ENCODE measurements around the gene CUEDC2.

The CUEDC2 gene

DNA sequence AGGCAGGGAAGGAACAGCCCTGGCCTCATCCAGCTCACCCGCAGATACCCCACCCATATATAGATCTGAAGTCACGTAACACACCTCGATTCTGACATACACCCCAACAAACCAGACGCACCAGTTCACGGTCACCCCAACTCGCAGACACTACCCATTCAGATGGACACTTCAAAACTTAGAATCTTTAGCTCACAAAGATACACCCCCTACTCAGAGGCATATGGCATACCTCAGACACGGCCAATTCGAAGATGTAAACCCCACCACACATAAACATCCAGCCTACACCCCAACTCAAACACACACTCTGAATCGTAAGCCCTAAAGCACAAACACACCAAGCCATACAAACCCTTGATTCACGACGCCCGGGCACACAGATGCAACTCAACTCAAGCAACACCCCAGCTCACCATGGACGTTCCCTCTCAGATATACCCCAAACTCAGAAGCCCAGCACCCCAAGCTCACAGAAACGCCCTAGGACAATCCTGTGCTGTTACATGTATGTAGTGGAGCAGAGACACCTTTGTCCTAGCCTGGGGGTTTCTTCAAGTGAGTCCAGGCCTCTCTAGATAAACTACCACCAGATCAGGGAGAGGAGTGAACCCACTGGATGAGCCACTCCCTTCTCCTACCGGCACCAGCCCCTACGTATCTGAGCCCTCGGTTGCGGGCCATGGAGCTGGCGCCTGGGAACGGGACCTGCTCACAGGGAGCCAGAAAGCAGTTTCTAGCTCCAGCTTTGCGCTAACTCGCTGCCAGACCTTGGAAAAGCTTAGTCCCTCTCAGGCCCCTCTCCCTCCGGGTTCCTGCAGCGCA, 22.6 kb downstream of the CUEDC2 start:
- DNase-seq (ENCODE audit: low spot score), result peak; percentile 34

DNA sequence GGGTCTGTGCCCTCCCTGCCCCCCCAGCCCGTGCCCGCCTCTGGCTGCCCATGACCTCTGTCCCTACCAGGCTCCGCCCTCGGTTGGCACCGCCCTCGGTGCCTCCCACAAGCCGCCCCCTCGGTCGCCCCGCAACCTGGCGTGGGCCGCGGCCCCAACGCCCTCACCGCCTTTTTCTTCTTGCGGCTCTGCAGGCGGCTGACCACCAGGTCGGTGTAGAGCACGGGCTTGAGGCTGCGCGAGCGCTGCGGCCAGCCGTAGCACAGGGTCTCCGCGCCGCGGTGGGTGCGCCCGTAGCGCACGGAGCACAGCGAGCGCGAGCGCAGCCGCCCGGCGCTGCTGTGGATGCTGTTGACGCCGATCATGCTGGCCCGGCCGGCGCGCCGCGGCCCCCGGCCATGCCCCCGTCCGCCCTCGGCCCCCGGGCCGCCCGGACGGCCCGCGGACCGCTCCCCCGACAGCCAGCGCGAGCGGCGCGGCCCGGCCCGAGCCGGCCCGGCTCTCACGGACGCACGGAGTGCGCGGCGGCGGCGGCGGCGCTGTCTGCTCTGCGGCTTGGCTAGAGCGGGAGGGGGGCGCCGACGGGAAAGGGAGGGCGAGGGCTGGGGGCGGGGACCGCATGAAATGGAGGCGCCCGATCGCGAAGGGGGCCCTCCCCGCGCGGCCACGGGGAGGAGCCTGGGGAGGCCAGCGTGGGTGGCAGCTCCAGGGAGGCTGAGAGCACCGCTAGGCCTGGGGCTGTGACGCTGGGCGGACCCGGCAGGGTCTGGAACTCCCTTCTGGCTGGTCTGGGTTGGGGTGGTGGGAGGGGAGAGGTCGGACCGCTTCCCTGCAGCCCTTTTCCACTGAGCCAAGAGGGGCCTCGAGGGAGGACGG, 23.4 kb downstream of the CUEDC2 start:
- peak; percentile 70 for DNase-seq (ENCODE audit: low spot score)

DNA sequence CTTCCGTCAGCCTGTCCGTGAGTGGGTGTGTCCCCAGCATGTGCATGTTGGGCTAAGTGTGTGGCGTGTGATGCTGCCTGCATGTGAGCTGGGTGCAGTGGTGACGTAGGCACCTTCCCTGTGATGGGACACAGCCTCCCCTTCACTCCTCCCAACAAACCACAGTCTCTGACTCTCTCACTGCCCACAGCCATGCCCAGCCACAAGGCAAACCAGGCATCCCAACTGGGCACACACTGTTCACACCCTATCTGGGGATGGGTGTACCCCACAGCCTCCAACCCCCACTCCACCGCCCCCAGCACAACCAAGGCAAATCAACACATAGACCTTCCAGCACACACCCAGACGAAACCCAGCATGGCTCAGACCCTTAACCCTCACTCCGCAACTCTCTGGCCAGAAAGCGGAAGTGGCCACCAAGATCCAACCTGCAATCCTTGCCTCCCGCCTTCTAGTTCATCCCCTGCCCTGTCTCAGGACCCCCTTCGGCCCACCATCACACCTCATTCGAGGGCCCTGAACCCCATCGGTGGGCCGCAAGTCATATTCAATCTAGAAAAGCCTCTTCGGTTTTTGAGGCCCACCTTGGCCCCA, 24.1 kb downstream of the CUEDC2 start:
- DNase-seq (ENCODE audit: low spot score), result no peak

DNA sequence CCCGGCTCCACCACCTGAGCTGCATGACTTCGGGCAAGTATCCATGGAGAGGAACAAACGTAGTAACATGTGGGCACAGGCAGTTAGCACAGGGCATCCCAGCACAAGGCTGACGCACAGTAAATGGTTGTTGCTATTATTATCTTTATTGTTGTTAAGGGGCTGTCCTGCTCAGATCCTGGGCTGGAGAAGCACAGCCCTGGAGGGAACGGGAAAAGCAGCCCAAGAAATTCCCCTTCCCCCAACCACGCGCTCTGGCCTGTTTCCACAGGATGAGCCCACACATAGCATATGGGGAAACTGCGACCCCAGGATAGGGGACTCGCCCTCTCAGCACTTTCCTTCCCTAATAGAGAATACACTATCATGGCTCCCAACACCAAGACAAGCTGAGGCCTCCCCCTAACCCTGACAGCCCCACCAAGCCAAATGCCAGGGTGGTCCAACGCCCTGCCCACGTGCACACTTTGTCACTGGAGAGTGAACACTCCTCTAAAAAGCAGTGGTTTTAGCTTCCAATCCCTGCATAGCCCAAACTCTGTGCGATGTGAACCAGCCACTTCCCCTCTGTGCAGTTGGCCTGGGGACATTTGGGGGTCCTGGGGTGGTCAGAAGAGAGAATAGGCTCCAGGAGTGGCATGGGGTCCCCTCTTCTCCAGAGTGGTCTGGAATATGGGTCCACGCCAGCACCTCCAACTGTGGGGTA, 24.8 kb downstream of the CUEDC2 start:
- DNase-seq (ENCODE audit: low spot score), result no peak

DNA sequence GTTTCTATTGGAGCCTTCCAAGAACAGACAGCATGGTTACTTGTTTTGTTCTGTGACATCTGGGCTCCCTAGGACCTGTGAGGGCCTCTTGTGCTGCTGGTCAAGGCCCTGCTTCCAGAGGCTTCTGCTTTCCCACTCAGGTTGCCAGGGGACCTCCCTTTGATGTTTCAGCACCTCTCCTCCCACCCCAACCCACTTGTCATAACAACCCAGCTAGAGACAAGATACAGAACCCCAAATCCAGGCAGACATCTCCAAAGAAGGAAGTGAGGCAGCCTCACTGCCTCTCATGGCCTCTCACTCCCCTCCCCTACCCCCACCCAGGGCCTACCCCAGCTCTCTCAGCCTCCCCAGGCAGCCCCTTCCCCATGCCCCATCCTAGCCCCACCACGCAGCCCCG, 25.6 kb downstream of the CUEDC2 start:
- no peak for DNase-seq (ENCODE audit: low spot score)

DNA sequence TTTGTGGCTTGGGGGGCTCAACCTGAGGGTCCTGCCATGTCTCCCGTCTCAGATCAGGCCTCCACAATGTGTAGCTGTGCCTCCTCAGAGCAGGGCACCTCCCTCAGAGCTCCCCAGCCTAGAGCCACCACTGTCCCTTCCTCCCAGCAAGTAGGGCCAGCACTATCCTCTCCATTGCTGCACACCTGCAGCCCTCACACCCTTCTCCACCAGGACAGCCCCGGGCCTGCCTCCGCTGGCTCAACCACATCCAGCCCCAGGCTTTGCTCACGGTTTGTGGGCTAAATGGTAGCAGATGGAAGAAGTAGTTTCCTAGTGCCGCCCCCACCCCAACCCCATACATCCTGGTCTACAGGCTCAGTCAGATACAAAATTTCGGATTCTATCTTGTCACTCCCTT, 26.7 kb downstream of the CUEDC2 start:
- no peak for DNase-seq (ENCODE audit: low spot score)

DNA sequence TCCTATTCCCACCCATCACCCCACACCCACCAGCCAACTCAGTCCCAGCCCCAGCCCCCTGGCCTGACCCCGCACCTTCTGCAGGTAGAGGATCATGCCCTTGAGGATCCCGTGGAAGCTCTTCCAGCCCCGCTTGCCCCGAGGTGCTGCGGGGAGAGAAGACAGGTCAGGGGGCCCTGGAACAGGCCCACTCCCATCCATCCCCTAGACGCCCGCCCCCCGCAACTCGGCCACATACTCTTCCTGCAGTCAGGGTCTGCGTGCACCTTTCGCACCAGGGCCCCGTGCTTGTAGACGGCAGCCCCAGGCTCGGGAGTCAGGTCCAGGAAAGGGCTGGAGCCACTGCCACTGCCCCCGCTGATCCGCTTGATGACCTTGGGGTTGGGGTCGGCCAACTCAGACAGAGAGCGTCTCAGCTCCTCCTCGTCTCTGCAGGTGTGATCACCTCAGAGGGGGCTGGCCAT, 27.2 kb downstream of the CUEDC2 start:
- no peak for DNase-seq (ENCODE audit: low spot score)

DNA sequence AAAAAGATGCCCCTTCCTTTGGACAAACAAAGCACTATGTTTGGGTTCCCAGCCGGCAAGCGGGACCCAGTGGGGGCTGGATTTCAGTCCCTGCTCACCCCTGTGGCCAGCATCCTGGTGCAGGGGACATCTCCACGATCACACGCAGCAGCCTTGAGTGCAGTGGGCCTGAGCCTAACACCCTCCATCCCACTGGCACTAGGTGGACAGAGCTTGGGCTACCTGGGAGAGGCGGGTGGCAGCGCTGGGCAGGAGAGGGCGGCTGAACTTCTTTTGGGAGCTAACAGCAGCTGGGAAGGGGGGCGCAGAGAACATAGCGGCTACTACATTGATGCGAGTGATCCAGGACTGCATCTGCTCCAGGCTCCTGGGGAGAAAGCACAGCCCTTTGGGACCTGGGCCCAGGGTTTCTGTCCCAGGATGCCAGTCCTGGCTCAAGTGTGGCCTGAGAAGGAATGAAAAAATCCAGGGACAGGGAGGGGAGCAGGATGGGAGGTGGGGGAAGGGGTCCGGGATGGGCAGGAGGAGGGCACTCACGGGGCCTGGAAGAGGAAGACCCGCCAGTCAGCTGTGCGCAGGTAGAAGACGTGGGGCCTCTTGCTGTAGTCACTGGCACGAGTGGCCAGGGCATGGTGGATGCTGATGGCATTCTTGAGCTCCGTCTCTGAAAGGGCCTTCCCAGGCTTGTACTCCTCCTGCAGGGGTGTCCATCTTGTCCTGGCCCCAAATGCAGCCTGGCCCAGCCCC, 27.8 kb downstream of the CUEDC2 start:
- DNase-seq (ENCODE audit: low spot score), result no peak

DNA sequence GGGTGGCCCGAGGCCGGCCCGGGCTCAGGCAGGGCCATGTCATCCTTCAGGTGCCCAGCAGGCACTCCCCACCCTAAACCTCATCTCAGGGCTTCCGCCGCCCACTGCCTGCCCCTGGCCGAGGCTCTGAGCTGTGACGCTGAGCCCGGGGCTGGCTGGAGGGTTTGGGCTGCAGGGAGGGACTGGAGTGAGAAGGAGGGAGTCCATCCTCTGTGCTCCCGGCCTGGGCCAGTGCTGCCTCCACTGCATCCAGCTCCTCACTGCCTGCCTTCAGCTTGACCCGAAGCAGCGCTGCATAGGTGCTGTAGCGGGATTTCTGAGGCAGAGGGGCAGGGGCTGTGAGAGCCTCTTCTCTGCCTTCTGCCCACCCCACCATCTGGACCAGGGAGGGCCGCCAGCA, 29.3 kb downstream of the CUEDC2 start:
- no peak for DNase-seq (ENCODE audit: low spot score)

DNA sequence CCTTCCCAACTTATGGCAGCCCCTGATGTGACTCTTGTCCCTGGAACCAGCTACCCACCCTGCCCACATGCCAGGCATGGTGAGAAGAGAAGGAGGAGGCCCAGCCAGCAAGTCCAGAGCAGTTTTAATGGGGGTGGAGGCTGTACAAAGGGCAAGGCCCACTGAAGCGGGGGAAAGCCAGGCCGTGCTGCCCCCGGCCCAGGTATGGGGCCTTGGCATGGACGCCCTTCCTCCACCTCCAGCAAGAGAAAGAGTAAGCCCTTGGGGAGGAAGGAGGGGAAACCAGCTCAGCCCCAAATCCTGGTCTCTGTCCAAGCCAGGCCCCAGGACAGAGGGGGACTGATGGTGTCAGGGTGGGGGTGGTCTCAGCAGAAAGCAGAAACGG, 29.9 kb downstream of the CUEDC2 start:
- no peak for DNase-seq (ENCODE audit: low spot score)

DNA sequence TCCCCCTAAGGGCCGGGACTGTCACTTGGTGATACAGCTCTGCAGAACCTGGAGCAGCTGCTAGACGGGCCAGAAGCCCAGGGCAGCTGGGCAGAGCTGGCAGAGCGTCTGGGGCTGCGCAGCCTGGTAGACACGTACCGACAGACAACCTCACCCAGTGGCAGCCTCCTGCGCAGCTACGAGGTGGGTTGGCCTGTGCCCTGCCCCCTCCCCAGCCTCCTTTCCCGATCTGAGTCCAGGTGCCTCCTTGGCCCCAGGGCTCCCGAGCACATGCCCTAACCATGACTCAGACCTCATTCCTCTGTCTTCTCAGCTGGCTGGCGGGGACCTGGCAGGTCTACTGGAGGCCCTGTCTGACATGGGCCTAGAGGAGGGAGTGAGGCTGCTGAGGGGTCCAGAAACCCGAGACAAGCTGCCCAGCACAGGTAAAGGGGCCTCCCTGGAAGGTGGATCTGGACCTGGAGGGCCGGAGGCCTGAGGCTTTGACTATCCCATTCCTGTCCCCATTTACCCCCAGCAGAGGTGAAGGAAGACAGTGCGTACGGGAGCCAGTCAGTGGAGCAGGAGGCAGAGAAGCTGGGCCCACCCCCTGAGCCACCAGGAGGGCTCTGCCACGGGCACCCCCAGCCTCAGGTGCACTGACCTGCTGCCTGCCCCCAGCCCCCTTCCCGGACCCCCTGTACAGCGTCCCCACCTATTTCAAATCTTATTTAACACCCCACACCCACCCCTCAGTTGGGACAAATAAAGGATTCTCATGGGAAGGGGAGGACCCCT, 30.5 kb downstream of the CUEDC2 start:
- DNase-seq (ENCODE audit: low spot score), result no peak

DNA sequence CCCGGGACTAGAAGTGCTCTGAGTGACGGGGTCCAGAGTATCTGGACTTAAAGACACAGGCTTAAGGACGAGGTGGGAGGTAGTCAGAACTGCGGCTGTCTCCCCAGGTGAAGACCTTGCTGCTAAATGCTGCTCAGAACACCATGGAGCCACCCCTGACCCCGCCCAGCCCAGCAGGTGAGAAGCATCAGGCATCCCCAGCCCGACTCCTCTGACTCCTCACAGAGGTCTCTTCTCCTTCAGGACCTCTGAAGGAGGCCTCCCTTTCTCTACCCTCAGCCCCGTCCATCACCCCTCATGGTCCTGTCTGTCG, 31.1 kb downstream of the CUEDC2 start:
- no peak for DNase-seq (ENCODE audit: low spot score)

DNA sequence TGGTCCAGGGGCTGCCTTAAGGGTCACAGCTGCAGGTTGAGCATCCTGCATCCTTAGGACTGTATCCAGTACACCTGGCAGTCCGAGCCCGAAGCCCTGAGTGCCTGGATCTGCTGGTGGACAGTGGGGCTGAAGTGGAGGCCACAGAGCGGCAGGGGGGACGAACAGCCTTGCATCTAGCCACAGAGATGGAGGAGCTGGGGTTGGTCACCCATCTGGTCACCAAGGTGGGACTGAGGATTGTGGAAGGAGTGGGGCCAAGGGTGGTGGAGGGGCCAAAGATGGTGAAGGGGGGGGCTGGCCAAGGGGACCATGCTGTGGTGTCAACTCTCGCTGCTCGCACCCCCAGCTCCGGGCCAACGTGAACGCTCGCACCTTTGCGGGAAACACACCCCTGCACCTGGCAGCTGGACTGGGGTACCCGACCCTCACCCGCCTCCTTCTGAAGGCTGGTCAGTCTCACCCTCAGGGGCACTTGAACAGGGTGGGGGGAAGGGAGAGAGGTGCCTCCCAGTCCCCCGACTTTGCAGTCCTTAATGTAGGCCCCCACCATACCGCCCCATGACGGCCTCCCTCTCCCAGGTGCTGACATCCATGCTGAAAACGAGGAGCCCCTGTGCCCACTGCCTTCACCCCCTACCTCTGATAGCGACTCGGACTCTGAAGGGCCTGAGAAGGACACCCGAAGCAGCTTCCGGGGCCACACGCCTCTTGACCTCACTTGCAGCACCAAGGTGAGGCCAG, 31.6 kb downstream of the CUEDC2 start:
- no peak for DNase-seq (ENCODE audit: low spot score)

DNA sequence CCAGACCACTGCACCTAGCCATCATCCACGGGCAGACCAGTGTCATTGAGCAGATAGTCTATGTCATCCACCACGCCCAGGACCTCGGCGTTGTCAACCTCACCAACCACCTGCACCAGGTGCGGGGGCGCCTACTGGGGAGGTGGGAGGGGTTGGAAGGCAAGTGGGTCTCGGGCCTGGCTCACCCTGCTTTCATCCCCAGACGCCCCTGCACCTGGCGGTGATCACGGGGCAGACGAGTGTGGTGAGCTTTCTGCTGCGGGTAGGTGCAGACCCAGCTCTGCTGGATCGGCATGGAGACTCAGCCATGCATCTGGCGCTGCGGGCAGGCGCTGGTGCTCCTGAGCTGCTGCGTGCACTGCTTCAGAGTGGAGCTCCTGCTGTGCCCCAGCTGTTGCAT, 32.3 kb downstream of the CUEDC2 start:
- DNase-seq (ENCODE audit: low spot score), result no peak

DNA sequence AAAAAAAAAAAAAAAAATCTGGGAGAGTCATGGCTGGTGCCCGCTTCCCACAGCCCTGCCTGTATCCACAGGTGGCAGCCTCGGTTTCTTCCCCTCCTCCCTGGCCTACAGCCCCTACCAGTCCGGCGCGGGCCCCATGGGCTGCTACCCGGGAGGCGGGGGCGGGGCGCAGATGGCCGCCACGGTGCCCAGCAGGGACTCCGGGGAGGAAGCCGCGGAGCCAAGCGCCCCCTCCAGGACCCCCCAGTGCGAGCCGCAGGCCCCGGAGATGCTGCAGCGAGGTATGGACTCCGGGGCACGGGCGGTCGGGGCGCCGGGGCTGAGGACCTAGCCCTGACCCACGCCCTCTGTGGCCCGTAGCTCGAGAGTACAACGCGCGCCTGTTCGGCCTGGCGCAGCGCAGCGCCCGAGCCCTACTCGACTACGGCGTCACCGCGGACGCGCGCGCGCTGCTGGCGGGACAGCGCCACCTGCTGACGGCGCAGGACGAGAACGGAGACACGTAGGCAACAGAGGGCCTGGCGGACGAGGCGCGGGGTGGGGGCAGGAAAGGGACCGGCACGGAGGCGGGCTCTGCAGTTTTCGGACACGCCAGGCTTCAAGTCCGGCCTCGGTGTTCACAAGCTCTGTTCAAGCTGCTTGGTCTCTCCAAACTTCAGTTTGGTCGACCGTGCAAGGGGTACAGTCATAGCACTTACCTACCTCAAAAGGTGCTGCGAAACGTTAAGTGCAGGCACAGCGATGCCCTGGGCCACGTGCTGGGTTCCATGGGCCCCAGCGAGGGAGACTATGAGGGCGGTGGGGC, 33.0 kb downstream of the CUEDC2 start:
- DNase-seq (ENCODE audit: low spot score), result peak; percentile 93

DNA sequence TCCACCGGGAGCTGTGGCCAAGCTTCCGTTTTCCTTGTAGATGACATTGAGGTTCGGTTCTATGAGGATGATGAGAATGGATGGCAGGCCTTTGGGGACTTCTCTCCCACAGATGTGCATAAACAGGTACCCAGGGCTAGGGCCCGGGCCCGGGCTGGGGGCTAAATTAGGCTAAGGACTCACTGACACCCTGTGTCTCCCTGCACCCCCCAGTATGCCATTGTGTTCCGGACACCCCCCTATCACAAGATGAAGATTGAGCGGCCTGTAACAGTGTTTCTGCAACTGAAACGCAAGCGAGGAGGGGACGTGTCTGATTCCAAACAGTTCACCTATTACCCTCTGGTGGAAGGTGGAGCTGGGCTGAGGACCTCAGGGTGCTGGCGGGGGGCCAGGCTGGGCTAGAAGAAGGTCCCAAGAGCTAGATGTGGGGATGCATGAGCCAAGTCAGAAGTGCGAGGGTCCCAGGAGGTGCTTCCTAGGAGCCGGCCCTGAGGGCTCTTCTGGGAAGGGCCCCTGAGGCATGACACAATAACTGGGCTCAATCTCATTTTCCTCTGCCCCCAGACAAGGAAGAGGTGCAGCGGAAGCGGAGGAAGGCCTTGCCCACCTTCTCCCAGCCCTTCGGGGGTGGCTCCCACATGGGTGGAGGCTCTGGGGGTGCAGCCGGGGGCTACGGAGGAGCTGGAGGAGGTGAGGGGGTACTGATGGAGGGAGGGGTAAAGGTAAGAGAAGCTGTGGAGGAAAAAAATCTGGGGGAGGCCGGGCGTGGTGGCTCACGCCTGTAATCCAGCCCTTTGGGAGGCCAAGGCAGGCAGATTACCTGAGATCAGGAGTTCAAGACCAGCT, 34.0 kb downstream of the CUEDC2 start:
- no peak for DNase-seq (ENCODE audit: low spot score)

DNA sequence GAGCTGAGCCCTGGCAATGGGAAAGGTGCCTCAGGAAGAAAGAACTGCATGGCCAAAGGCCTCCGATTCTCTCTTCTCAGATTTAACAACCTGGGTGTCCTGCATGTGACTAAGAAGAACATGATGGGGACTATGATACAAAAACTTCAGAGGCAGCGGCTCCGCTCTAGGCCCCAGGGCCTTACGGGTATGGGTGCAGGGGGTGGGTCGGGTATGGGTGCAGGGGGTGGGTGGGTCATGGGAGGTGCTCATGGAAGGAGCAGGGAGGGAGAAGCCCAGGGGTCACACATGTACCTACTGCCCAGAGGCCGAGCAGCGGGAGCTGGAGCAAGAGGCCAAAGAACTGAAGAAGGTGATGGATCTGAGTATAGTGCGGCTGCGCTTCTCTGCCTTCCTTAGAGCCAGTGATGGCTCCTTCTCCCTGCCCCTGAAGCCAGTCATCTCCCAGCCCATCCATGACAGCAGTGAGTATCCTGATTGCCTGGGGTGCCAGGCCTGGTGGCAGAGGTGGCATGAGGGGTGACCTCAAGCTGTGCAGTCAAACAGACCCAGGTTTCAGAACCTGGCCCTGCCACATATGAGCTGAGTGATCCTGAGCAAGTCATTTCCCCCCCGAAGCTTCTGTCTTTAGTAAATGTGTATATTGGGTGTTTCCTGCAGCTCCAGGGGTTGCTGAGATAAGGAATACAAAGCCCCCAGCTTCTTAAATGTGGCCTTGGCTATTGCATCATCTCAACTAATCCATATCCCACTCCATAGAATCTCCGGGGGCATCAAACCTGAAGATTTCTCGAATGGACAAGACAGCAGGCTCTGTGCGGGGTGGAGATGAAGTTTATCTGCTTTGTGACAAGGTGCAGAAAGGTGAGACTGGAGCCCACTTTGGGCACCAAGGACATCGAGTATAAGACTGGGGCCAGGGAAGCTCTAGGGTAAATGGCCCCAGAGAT, 34.9 kb downstream of the CUEDC2 start:
- no peak for DNase-seq (ENCODE audit: low spot score)
